ENCODE data around the gene HMCN1.

- TF ChIP-seq, protein P1, sequence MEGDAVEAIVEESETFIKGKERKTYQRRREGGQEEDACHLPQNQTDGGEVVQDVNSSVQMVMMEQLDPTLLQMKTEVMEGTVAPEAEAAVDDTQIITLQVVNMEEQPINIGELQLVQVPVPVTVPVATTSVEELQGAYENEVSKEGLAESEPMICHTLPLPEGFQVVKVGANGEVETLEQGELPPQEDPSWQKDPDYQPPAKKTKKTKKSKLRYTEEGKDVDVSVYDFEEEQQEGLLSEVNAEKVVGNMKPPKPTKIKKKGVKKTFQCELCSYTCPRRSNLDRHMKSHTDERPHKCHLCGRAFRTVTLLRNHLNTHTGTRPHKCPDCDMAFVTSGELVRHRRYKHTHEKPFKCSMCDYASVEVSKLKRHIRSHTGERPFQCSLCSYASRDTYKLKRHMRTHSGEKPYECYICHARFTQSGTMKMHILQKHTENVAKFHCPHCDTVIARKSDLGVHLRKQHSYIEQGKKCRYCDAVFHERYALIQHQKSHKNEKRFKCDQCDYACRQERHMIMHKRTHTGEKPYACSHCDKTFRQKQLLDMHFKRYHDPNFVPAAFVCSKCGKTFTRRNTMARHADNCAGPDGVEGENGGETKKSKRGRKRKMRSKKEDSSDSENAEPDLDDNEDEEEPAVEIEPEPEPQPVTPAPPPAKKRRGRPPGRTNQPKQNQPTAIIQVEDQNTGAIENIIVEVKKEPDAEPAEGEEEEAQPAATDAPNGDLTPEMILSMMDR (conservative IDR thresholded peaks at IDR 0.05 in 1 of 2, IDR thresholded peaks at IDR 0.05 in 1 of 2; ENCODE audit: low read depth in 1 of 2, low read length in 2 of 2): no peak
- TF ChIP-seq EZH2 (IDR thresholded peaks at IDR 0.05; ENCODE audit: low read length, missing control alignments): no peak
These were observed 359.2 kb downstream of the HMCN1 start for GRCh38 chr1:186093437-186093836.
